HG02623 (cell line): ENCODE results near the gene MYL6.
"Not testable (repeated sequence)": the region's sequence is repeated elsewhere in the genome, so short reads cannot be mapped to it uniquely, and the experiment has no call there.

Source experiments
- ATAC-seq: cut with Tn5 transposase; IDR thresholded peaks from one replicate; pipeline ENCODE4 v1.9.1; 2021; ENCODE audit warnings: moderate library complexity; ENCODE audit not compliant: unreplicated experiment

MYL6 gene

GRCh38 chr12:56156464-56157200, 1.5 kb upstream of the MYL6 start:
- not testable (repeated sequence) for ATAC-seq

GRCh38 chr12:56157201-56158028, 744 bp upstream of the MYL6 start:
- peak; percentile 30 for ATAC-seq

GRCh38 chr12:56158926-56159461, 835 bp downstream of the MYL6 start:
- no peak for ATAC-seq

GRCh38 chr12:56159482-56160192, 1.5 kb downstream of the MYL6 start:
- no peak for ATAC-seq

GRCh38 chr12:56160193-56160763, 2.1 kb downstream of the MYL6 start:
- no peak for ATAC-seq

GRCh38 chr12:56160894-56161689, 2.9 kb downstream of the MYL6 start:
- ATAC-seq, result no peak

- ATAC-seq, result no peak
Observed at GRCh38 chr12:56161690-56162351, 3.7 kb downstream of the MYL6 start.

GRCh38 chr12:56162468-56163290, 4.5 kb downstream of the MYL6 start:
- no peak for ATAC-seq

- no peak for ATAC-seq
Observed at GRCh38 chr12:56163533-56164344, 5.6 kb downstream of the MYL6 start.

- no peak for ATAC-seq
Observed at GRCh38 chr12:56164345-56164729, 6.2 kb downstream of the MYL6 start.

GRCh38 chr12:56165369-56165768, 7.2 kb downstream of the MYL6 start:
- no peak for ATAC-seq

GRCh38 chr12:56169229-56169759, 11.1 kb downstream of the MYL6 start:
- no peak for ATAC-seq

GRCh38 chr12:56172839-56173238, 14.7 kb downstream of the MYL6 start:
- no peak for ATAC-seq

- no peak for ATAC-seq
Observed at GRCh38 chr12:56178347-56178746, 20.2 kb downstream of the MYL6 start.

GRCh38 chr12:56186957-56187356, 28.8 kb downstream of the MYL6 start:
- no peak for ATAC-seq

GRCh38 chr12:56188131-56188777, 30.1 kb downstream of the MYL6 start:
- ATAC-seq, result no peak

- ATAC-seq, result no peak
Observed at GRCh38 chr12:56188778-56189098, 30.6 kb downstream of the MYL6 start.
